ENCODE measurements around the gene MOAP1.
"Not testable (repeated sequence)": the region's sequence is repeated elsewhere in the genome, so short reads cannot be mapped to it uniquely, and the experiment has no call there.

MOAP1 gene

GRCh38 chr14:93168610-93169009 lies 16.1 kb downstream of the MOAP1 start:
- DNase-seq; H2AFZ ChIP-seq (ENCODE audit: low read depth, low read length); H3K27me3 ChIP-seq (ENCODE audit: insufficient read depth, low read length, poor library complexity): not testable (repeated sequence)

GRCh38 chr14:93165271-93166265 lies 19.1 kb downstream of the MOAP1 start:
- not testable (repeated sequence) for H3K4me2 ChIP-seq (ENCODE audit: insufficient read depth, low read length); H3K79me2 ChIP-seq (ENCODE audit: insufficient read depth, low read length); H4K20me1 ChIP-seq (ENCODE audit: insufficient read depth, low read length); H2AFZ ChIP-seq (ENCODE audit: low read depth, low read length); H3K4me1 ChIP-seq (ENCODE audit: insufficient read depth, low read length); H3K27ac ChIP-seq (ENCODE audit: low read length); H3K36me3 ChIP-seq (ENCODE audit: insufficient read depth, low read length); ATAC-seq (ENCODE audit: insufficient read depth, low read depth); H3K27me3 ChIP-seq (ENCODE audit: insufficient read depth, low read length, poor library complexity); H3K9me3 ChIP-seq (ENCODE audit: insufficient read depth, low read length, severe bottlenecking); H3K9ac ChIP-seq (ENCODE audit: low read depth, low read length); H3K4me3 ChIP-seq (ENCODE audit: low read depth in 1 of 2, low read length in 2 of 2); DNase-seq

More at GRCh38 chr14:93168610-93169009, 16.1 kb downstream of the MOAP1 start:
- H3K4me1 ChIP-seq (ENCODE audit: insufficient read depth, low read length); H3K4me2 ChIP-seq (ENCODE audit: insufficient read depth, low read length); H4K20me1 ChIP-seq (ENCODE audit: insufficient read depth, low read length); H3K27ac ChIP-seq (ENCODE audit: low read length); ATAC-seq (ENCODE audit: insufficient read depth, low read depth); H3K9ac ChIP-seq (ENCODE audit: low read depth, low read length); H3K9me3 ChIP-seq (ENCODE audit: insufficient read depth, low read length, severe bottlenecking); H3K79me2 ChIP-seq (ENCODE audit: insufficient read depth, low read length); H3K36me3 ChIP-seq (ENCODE audit: insufficient read depth, low read length); H3K4me3 ChIP-seq (ENCODE audit: low read depth in 1 of 2, low read length in 2 of 2): not testable (repeated sequence)

DNA sequence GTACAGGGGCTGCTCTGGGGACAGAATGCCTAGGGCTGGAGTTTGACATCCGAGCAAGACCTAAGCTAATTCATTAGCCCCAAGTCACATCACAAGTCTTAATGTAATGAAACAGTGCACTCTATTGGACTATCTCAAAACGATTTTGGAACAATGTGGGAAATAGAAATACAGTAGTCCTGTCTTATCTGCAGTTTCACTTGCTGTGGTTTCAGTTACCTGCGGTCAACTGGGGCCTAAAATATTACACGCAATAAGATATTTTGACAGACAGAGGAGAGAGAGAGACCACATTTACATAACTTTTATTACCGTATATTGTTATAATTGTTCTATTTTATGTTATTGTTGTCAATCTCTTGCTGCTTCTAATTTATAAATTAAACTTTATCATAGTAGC lies 21.1 kb downstream of the MOAP1 start:
- H4K20me1 ChIP-seq (ENCODE audit: insufficient read depth, low read length) = no peaks in the 10 kb centered on the region
- ATAC-seq (ENCODE audit: insufficient read depth, low read depth) (no peak), DNase-seq (no peak)
- no peaks in the 10 kb centered on the region for H3K27me3 ChIP-seq (ENCODE audit: insufficient read depth, low read length, poor library complexity)
- no peak overlapping the region for H3K4me3 ChIP-seq (ENCODE audit: low read depth in 1 of 2, low read length in 2 of 2)
- no peak overlapping the region for H3K27ac ChIP-seq (ENCODE audit: low read length)
- H3K79me2 ChIP-seq (ENCODE audit: insufficient read depth, low read length) = no peaks in the 10 kb centered on the region
- H3K9ac ChIP-seq (ENCODE audit: low read depth, low read length) = no peak overlapping the region
- H3K4me1 ChIP-seq (ENCODE audit: insufficient read depth, low read length) = no peaks in the 10 kb centered on the region
- no peak overlapping the region for H3K4me2 ChIP-seq (ENCODE audit: insufficient read depth, low read length)
- no peaks in the 10 kb centered on the region for H3K9me3 ChIP-seq (ENCODE audit: insufficient read depth, low read length, severe bottlenecking)
- H2AFZ ChIP-seq (ENCODE audit: low read depth, low read length) = no peak overlapping the region
- H3K36me3 ChIP-seq (ENCODE audit: insufficient read depth, low read length) = no peaks in the 10 kb centered on the region
- TF ChIP-seq CTCF (IDR thresholded peaks at IDR 0.05; ENCODE audit: borderline replicate concordance, extremely low read depth, low read length, poor library complexity, severe bottlenecking) (peak; percentile 22), EZH2 (IDR thresholded peaks at IDR 0.05; ENCODE audit: borderline replicate concordance, low read depth, low read length, severe bottlenecking) (no peak)

- Histone ChIP-seq H3K27me3 (ENCODE audit: insufficient read depth, low read length, poor library complexity) (no peaks in the 10 kb centered on the region), H3K36me3 (ENCODE audit: insufficient read depth, low read length) (no peaks in the 10 kb centered on the region), H3K4me3 (ENCODE audit: low read depth in 1 of 2, low read length in 2 of 2) (no peak overlapping the region), H3K9ac (ENCODE audit: low read depth, low read length) (no peak overlapping the region), H2AFZ (ENCODE audit: low read depth, low read length) (peak overlapping the region; percentile 45; the same call in 1 of the 2 replicates), H3K4me1 (ENCODE audit: insufficient read depth, low read length) (no peaks in the 10 kb centered on the region), H4K20me1 (ENCODE audit: insufficient read depth, low read length) (no peaks in the 10 kb centered on the region), H3K27ac (ENCODE audit: low read length) (no peak overlapping the region), H3K9me3 (ENCODE audit: insufficient read depth, low read length, severe bottlenecking) (no peaks in the 10 kb centered on the region), H3K79me2 (ENCODE audit: insufficient read depth, low read length) (no peaks in the 10 kb centered on the region), H3K4me2 (ENCODE audit: insufficient read depth, low read length) (no peak overlapping the region)
- DNase-seq = no peak
- TF ChIP-seq CTCF (IDR thresholded peaks at IDR 0.05; ENCODE audit: borderline replicate concordance, extremely low read depth, low read length, poor library complexity, severe bottlenecking) (no peak), EZH2 (IDR thresholded peaks at IDR 0.05; ENCODE audit: borderline replicate concordance, low read depth, low read length, severe bottlenecking) (no peak)
- no peak for ATAC-seq (ENCODE audit: insufficient read depth, low read depth)
Observed at GRCh38 chr14:93161411-93161940, 23.2 kb downstream of the MOAP1 start.

Measured in DND-41 (cell line).